Lung (tissue), 12 donors: ENCODE measurements around the gene TSEN15. TPM values are rescaled to one million over a fixed set of nuclear protein-coding genes. Genes with fewer than 3 reads are reported as not detected.

ENCODE experiments used
- ATAC-seq: fragments of 200-7000 bp; cut with Tn5 transposase; one replicate; pipeline ENCODE4 v1.9.1; 2020; ENCODE audit warnings: moderate number of reproducible peaks; ENCODE audit not compliant: insufficient read depth, low FRiP score
- DNase-seq, 3 donors: peaks; one replicate each; pipeline ENCODE4 v3.0.0-alpha.2; 2013 to 2017
- H3K27ac ChIP-seq, 2 donors: one replicate each; pipeline ENCODE4 v1.5.1; 2013; ENCODE audit warnings: mild to moderate bottlenecking in 2 of 2, moderate library complexity in 2 of 2, control low read depth in 1 of 2, inconsistent platforms in 1 of 2, low read depth in 1 of 2, low read length in 1 of 2
- H3K27me3 ChIP-seq, 3 donors: one replicate each; pipeline ENCODE4 v1.5.1; 2013; ENCODE audit warnings: low read length in 2 of 3; ENCODE audit not compliant: control insufficient read depth in 3 of 3, insufficient read depth in 3 of 3
- H3K36me3 ChIP-seq, 4 donors: one replicate each; pipeline ENCODE4 v1.5.1; 2013; ENCODE audit warnings: low read length in 4 of 4, mild to moderate bottlenecking in 1 of 4, moderate library complexity in 1 of 4; ENCODE audit not compliant: control insufficient read depth in 4 of 4, insufficient read depth in 4 of 4
- H3K4me1 ChIP-seq, 5 donors: one replicate each; pipeline ENCODE4 v1.5.1; 2013; ENCODE audit warnings: low read length in 5 of 5, mild to moderate bottlenecking in 2 of 5, moderate library complexity in 1 of 5; ENCODE audit not compliant: control insufficient read depth in 5 of 5, insufficient read depth in 5 of 5
- H3K4me3 ChIP-seq: one replicate; pipeline ENCODE4 v1.5.1; 2013; ENCODE audit warnings: mild to moderate bottlenecking, control low read depth, moderate library complexity
- H3K9ac ChIP-seq, 2 donors: one replicate each; pipeline ENCODE4 v1.5.1; 2013; ENCODE audit warnings: low read length in 2 of 2, control low read depth in 1 of 2; ENCODE audit not compliant: insufficient read depth in 1 of 2
- H3K9me3 ChIP-seq, 4 donors: one replicate each; pipeline ENCODE4 v1.5.1; 2013; ENCODE audit warnings: low read length in 3 of 4, mild to moderate bottlenecking in 1 of 4, moderate library complexity in 1 of 4; ENCODE audit not compliant: control insufficient read depth in 4 of 4, insufficient read depth in 3 of 4
- CTCF ChIP-seq: IDR thresholded peaks from 2 replicates; pipeline ENCODE4 v1.5.1; 2012; ENCODE audit warnings: mild to moderate bottlenecking; ENCODE audit errors: control extremely low read depth, extremely low read depth
- WGBS, 2 donors: extraction: QIAGEN DNeasy Blood & Tissue Kit; methylation state at CpG; one replicate each; pipeline ENCODE4 v1.1.7; 2013; 5-methylcytosine and 5-hydroxymethylcytosine counted together
- polyA plus RNA-seq, 2 donors: library from polyadenylated mRNA; stranded (reverse); fragments of 200-250 nt; gene quantifications; one replicate each; pipeline ENCODE4 v1.2.1, GENCODE V29; 2013
- total RNA-seq, 2 donors: library from RNA; depleted of rRNA in 1 of 2; stranded (reverse); fragments of >200 nt in 1 of 2; gene quantifications; one replicate each; pipeline ENCODE4 v1.2.1, GENCODE V29; 2014 to 2021
- donor health status: control.
- donor health status: control.
- donor health status: Bipolar disorder and iron deficiency.
- donor health status: healthy.
- donor health status: DM: yes; HTN: yes; CAD: no.

The TSEN15 gene
- total and polyA plus RNA-seq, 4 donors: 18.8 to 32.8 (median 31.1) TPM

DNA sequence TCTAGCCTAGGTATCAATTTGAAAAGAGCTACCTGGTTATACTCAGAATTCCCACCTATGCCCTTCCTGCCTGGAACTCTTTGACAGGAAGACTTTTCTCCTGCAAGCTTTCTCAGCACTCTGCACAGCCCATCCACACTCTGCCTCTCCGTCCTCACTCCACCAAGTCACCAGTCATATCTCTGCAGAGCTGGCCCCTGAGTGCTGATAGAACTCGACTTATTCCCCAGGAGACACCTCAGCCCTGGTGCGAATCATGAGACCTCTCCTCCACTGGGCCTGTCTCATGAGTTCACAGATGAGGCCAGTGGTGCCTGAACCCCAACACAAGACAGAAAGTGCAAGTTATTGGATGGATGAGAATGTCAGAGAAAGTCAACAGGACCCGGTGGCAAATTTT is 46.0 kb upstream of the TSEN15 start:
- H3K27ac ChIP-seq: no peak overlapping the region
- no peak overlapping the region for H3K4me3 ChIP-seq
- DNase-seq (no peak), ATAC-seq (no peak)
- TF ChIP-seq CTCF: no peak
- no peaks in the 10 kb centered on the region for H3K36me3 ChIP-seq
- 94 to 97% methylated on average over 4 of the region's 4 CpGs for WGBS, 2 donors
- H3K9me3 ChIP-seq: peaks cover 0 to 2% (median 0%) of the 10 kb centered on the region in 4 donors
- H3K27me3 ChIP-seq: no peaks in the 10 kb centered on the region
- no peaks in the 10 kb centered on the region for H3K4me1 ChIP-seq
- H3K9ac ChIP-seq: no peak overlapping the region

- WGBS, 2 donors: 56 to 93% methylated on average over 2 of the region's 2 CpGs
These were observed 40.7 kb upstream of the TSEN15 start for GRCh38 chr1:184010788-184011187.

DNA sequence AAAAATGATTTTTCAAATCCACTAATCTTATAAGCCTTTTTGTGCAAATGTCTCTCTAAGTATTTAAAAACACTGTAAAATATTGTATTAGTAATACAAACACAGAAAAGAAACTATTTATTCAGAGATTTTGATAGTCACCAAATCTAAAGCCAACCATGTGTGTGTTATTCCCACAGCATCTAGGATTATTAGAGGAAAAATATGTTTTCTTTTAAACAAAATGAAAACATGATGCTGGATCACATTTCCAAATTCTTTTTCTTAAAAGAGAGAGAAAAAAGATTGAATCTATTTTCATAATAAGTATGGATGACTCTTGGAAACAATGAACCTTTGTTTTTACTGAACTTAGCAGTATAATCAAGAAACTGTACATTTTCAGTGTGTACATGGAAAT is 39.3 kb upstream of the TSEN15 start:
- H3K9me3 ChIP-seq: no peaks in the 10 kb centered on the region
- no peak overlapping the region for H3K27ac ChIP-seq
- no peaks in the 10 kb centered on the region for H3K36me3 ChIP-seq
- TF ChIP-seq CTCF: no peak
- DNase-seq: no peak
- no peaks in the 10 kb centered on the region for H3K27me3 ChIP-seq
- no peak for ATAC-seq
- H3K4me1 ChIP-seq: no peaks in the 10 kb centered on the region
- no peak overlapping the region for H3K9ac ChIP-seq
- no peak overlapping the region for H3K4me3 ChIP-seq

More at GRCh38 chr1:184010788-184011187, 40.7 kb upstream of the TSEN15 start:
- no peak for ATAC-seq
- no peak for DNase-seq
- no peak for TF ChIP-seq CTCF
- no peaks in the 10 kb centered on the region for H3K9me3 ChIP-seq
- no peaks in the 10 kb centered on the region for H3K36me3 ChIP-seq
- no peak overlapping the region for H3K27ac ChIP-seq
- H3K4me3 ChIP-seq: no peak overlapping the region
- no peaks in the 10 kb centered on the region for H3K27me3 ChIP-seq
- H3K4me1 ChIP-seq: no peaks in the 10 kb centered on the region
- no peak overlapping the region for H3K9ac ChIP-seq

DNA sequence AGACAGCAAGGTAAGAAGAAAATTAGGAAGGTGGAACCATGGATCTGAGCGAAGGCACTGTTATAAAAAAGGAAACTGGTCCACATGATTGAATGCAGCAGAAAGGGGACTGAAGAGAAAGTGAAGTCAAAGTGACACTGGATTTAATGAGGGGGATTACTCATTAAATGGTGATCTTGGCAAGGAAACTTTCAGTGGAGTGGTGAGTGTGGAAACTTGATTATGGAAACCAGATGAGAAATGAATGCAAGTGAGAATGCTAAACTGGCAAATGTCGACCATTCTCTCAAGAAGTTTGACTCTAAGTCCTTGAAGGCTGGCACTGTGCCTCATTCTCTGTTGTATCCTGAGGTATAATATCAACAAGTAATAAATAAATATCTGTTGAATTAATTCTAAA is 37.3 kb upstream of the TSEN15 start:
- no peaks in the 10 kb centered on the region for H3K27me3 ChIP-seq
- no peak overlapping the region for H3K4me3 ChIP-seq
- DNase-seq (no peak), ATAC-seq (no peak)
- no peak overlapping the region for H3K9ac ChIP-seq
- H3K4me1 ChIP-seq: no peaks in the 10 kb centered on the region
- TF ChIP-seq CTCF: no peak
- no peaks in the 10 kb centered on the region for H3K9me3 ChIP-seq
- 84 to 88% methylated on average over 2 of the region's 2 CpGs for WGBS, 2 donors
- H3K27ac ChIP-seq: no peak overlapping the region
- H3K36me3 ChIP-seq: no peaks in the 10 kb centered on the region
